Aorta (tissue), 5 donors: ENCODE measurements around the gene HIVEP3. TPM values are rescaled to one million over a fixed set of nuclear protein-coding genes. Genes with fewer than 3 reads are reported as not detected.

Experiments used
- ATAC-seq: fragments of 200-7000 bp; cut with Tn5 transposase; one replicate; pipeline ENCODE4 v1.9.1; 2022; ENCODE audit warnings: moderate library complexity; ENCODE audit not compliant: low FRiP score
- DNase-seq, 2 donors: peaks; one replicate each; pipeline ENCODE4 v3.0.0-alpha.2; 2020
- H3K27ac ChIP-seq, 2 donors: one replicate each; pipeline ENCODE4 v1.5.1; 2013; ENCODE audit warnings: low read length in 2 of 2, mild to moderate bottlenecking in 2 of 2, moderate library complexity in 2 of 2, control low read depth in 1 of 2, inconsistent platforms in 1 of 2, low read depth in 1 of 2
- H3K27me3 ChIP-seq, 2 donors: one replicate each; pipeline ENCODE4 v1.6.1; 2013; ENCODE audit warnings: control low read depth in 1 of 2, low read length in 1 of 2, mild to moderate bottlenecking in 1 of 2, moderate library complexity in 1 of 2; ENCODE audit not compliant: insufficient read depth in 2 of 2, control insufficient read depth in 1 of 2
- H3K36me3 ChIP-seq, 2 donors: one replicate each; pipeline ENCODE4 v1.6.1; 2013; ENCODE audit warnings: control low read depth in 1 of 2, low read length in 1 of 2, mild to moderate bottlenecking in 1 of 2; ENCODE audit not compliant: insufficient read depth in 2 of 2, control insufficient read depth in 1 of 2
- H3K4me1 ChIP-seq, 2 donors: one replicate each; pipeline ENCODE4 v1.6.1; 2013; ENCODE audit warnings: low read length in 2 of 2, control low read depth in 1 of 2, mild to moderate bottlenecking in 1 of 2, moderate library complexity in 1 of 2; ENCODE audit not compliant: insufficient read depth in 2 of 2, control insufficient read depth in 1 of 2
- H3K4me3 ChIP-seq, 2 donors: one replicate each; pipeline ENCODE4 v1.5.1; 2013; ENCODE audit warnings: low read length in 2 of 2, control low read depth in 1 of 2, mild to moderate bottlenecking in 1 of 2
- H3K9me3 ChIP-seq: one replicate; pipeline ENCODE4 v1.6.1; 2013; ENCODE audit warnings: mild to moderate bottlenecking, low read length; ENCODE audit not compliant: control insufficient read depth
- WGBS, 2 donors: extraction: QIAGEN DNeasy Blood & Tissue Kit; methylation state at CpG; one replicate each; pipeline ENCODE4 v1.1.7; 2013; 5-methylcytosine and 5-hydroxymethylcytosine counted together
- intact Hi-C, 2 donors: fragments of 100-400 bp; cut with DNase I; formaldehyde crosslinking; loops; one replicate each; pipeline versions ENCODE4 v1.14.2 to v1.15.0; 2022
- polyA plus RNA-seq, 2 donors: library from polyadenylated mRNA; stranded (reverse); fragments of 200-250 nt; gene quantifications; one replicate each; pipeline ENCODE4 v1.2.3, GENCODE V29; 2013
- total RNA-seq, 2 donors: library from RNA; stranded (reverse); fragmentation: NEBNext Ultra II Directional; extraction: Animal tissue kit (Norgen Biotek cat#: 25700); gene quantifications; one replicate each; pipeline ENCODE4 v1.2.1, GENCODE V29; 2021
- donor health status: healthy with polysubstance abuse.
- donor health status: Bipolar disorder and iron deficiency.
- donor health status: DM: no; HTN: no; CAD: no.
- donor health status: DM: no; HTN: no; CAD: no.
- donor health status: DM: yes; HTN: yes; CAD: no.

Gene HIVEP3
- total and polyA plus RNA-seq, 4 donors = 1.6 to 6.3 (median 4.0) TPM

DNA sequence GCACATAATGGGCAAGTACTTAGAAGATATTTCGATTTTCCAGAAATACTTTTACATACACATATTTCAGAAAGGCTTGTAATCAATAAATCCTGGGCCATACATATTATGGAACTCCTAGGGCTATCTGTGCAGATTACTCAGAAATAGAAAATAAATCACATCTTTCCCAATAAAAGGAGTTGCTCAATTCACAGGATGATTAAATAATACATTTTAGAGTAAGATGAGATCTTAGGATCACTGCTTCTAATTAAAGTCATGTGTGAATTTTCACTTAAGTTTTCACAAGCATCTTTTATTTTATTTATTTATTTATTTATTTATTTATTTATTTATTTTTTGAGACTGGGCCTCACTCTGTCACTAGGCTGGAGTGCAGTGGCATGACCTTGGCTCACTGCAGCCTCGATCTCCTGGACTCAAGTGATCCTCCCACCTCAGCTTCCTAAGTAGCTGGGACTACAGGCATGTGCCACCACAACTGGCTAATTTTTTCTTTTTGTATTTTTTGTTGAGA is 144.2 kb downstream of the HIVEP3 start:
- Histone ChIP-seq H3K9me3 (no peaks in the 10 kb centered on the region), H3K27ac (no peak overlapping the region), H3K4me1 (no peaks in the 10 kb centered on the region), H3K36me3 (no peaks in the 10 kb centered on the region), H3K4me3 (no peak overlapping the region), H3K27me3 (no peaks in the 10 kb centered on the region)
- ATAC-seq (no peak), DNase-seq (no peak)
- intact Hi-C loops = no loop called here
- WGBS, 2 donors = 93 to 94% methylated on average over 2 of the region's 2 CpGs

DNA sequence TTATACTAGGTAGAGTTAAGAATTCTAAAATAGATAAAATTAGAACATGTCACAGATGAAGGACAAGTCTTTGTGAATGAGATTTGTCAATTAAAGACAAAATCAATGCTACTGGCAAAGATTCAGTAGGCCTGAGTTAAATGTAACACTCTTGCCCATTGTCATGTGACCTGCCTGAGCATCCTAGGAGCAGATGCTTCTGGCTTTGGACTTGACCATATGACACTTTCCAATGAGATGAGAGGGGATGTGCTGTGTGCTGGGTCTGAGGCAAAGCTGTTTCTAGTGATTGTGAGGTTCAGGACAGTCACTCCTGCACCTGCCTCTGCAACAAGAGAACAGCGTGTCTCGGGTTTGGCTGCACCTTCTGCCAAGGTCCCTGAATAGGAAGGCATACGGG is 144.9 kb downstream of the HIVEP3 start:
- ATAC-seq (no peak), DNase-seq (no peak)
- no peaks in the 10 kb centered on the region for H3K4me1 ChIP-seq
- no peaks in the 10 kb centered on the region for H3K27me3 ChIP-seq
- no peaks in the 10 kb centered on the region for H3K9me3 ChIP-seq
- no peak overlapping the region for H3K27ac ChIP-seq
- intact Hi-C loops = no loop called here
- WGBS, 2 donors = 68 to 83% methylated on average over 3 of the region's 3 CpGs
- H3K4me3 ChIP-seq = no peak overlapping the region
- H3K36me3 ChIP-seq = no peaks in the 10 kb centered on the region

DNA sequence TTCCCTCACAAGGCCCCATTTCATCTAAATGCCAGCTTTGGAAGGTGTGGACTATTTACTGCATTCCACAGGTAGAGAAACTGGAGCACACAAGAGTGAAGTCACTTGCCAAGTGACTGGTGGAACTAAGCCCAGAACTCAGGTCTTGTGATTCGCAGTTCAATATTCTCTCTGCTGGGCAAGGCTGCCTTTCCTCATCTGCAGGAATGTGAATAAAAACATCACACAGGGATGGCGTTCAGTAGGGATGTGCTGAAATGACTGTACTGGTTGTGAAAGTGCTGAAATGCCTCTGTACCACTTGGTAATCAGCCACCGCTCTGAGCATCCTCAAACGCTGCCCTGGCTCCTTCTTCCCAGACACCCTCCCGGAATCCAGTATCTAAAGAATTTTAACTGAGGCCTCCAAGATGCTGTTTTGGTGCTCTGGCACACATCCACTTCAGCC is 145.6 kb downstream of the HIVEP3 start:
- ATAC-seq = peak; percentile 24
- no peaks in the 10 kb centered on the region for H3K27me3 ChIP-seq
- intact Hi-C loops = no loop called here
- 52 to 61% methylated on average over 5 of the region's 5 CpGs for WGBS, 2 donors
- no peaks in the 10 kb centered on the region for H3K9me3 ChIP-seq
- no peak overlapping the region for H3K27ac ChIP-seq
- no peak for DNase-seq
- no peak overlapping the region for H3K4me3 ChIP-seq
- no peaks in the 10 kb centered on the region for H3K4me1 ChIP-seq
- H3K36me3 ChIP-seq = no peaks in the 10 kb centered on the region

DNA sequence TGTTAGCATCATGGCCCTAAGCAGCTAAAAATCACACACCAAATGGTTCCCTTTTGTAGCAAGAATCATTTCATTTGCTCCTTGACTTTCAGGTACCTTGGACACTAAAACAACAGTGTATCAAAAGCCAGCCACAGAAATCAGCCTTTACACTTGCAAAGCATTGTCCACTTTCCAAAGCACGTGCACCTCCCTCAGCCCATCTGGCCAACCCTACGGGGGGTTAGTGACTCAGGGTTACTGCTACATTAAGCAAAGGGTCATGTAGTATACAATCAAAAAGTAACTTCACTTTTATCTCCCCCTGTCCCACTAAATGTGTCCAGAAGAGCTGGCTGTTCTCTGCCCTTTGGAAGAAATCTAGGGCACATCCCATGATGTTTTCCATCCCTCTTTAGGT is 149.7 kb downstream of the HIVEP3 start:
- no peak for DNase-seq
- no peaks in the 10 kb centered on the region for H3K27me3 ChIP-seq
- no peaks in the 10 kb centered on the region for H3K4me1 ChIP-seq
- H3K36me3 ChIP-seq = no peaks in the 10 kb centered on the region
- no peak overlapping the region for H3K4me3 ChIP-seq
- H3K27ac ChIP-seq = no peak overlapping the region
- WGBS, 2 donors = 93 to 95% methylated on average over 2 of the region's 2 CpGs
- intact Hi-C loops = no loop called here
- H3K9me3 ChIP-seq = no peaks in the 10 kb centered on the region
- no peak for ATAC-seq

DNA sequence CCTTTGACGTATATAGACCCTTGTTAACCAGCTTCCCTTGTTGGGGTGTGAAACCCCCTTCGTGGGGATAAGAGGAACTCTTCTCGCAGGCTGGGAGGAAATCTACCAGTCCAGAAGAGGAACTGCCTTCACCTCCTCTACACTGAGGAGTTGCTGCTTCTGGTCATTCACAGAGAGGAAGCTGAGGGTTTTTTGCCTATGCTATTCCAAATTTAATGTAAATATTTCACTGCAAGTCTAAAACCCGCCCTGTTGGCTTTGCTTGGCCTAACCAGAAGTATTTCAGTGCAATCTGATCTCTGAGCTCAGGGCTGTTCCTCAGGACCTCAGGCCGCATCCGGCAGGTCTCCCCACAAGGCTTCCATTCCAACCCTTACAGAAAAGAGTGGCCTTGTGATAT is 150.1 kb downstream of the HIVEP3 start:
- no peak for DNase-seq
- 62 to 65% methylated on average over 6 of the region's 6 CpGs for WGBS, 2 donors

DNA sequence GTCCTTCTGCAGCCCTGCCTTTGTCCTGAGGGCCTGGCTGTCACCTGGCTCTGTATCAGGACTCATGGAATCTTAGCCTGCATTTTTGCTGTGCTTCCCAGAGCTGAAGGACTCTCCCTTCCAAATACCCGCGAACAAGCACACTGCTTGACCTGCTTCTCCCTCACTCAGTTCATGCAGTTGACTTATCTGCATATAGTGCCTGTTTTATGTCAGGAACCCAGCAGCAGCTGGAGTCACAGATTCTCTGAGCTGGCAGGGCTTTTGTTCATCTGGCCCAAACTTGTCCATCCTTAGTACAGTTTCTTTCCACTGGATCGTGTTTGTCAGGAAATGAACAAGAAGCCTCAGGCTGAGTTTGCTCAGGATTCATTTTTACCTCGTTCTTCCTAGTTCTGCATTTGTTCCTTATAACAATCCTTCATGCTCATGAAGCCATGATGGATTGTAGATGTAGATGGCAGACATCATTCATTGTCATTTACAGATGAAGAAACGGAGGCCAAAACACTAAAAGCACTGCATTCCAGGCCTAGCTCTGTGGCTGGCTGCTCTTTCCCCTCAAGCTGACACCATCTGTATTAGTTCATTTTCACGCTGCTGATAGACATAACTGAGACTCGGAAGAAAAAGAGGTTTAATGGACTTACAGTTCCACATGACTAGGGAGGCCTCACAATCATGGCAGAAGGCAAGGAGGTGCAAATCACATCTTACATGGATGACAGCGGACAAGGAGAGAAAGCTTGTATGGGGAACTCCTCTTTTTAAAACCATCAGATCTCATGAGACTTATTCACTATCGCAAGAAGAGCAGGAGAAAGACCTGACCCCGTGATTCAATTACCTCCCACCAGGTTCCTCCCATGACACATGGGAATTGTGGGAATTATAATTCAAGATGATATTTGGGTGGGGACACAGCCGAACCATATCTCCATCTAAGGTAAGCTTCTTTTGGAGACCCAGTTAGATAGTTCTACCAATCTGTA is 150.9 kb downstream of the HIVEP3 start:
- Histone ChIP-seq H3K27ac (no peak overlapping the region), H3K9me3 (no peaks in the 10 kb centered on the region), H3K27me3 (no peaks in the 10 kb centered on the region), H3K4me3 (no peak overlapping the region), H3K4me1 (no peaks in the 10 kb centered on the region), H3K36me3 (no peaks in the 10 kb centered on the region)
- DNase-seq (no peak), ATAC-seq (no peak)
- WGBS, 2 donors = 67 to 73% methylated on average over 11 of the region's 11 CpGs
- intact Hi-C loops = no loop called here

More for the DNA sequence above, 150.1 kb downstream of the HIVEP3 start:
- no peak overlapping the region for H3K27ac ChIP-seq
- H3K27me3 ChIP-seq = no peaks in the 10 kb centered on the region
- no peak overlapping the region for H3K4me3 ChIP-seq
- H3K36me3 ChIP-seq = no peaks in the 10 kb centered on the region
- no peak for ATAC-seq
- H3K4me1 ChIP-seq = no peaks in the 10 kb centered on the region
- intact Hi-C loops = no loop called here
- no peaks in the 10 kb centered on the region for H3K9me3 ChIP-seq

DNA sequence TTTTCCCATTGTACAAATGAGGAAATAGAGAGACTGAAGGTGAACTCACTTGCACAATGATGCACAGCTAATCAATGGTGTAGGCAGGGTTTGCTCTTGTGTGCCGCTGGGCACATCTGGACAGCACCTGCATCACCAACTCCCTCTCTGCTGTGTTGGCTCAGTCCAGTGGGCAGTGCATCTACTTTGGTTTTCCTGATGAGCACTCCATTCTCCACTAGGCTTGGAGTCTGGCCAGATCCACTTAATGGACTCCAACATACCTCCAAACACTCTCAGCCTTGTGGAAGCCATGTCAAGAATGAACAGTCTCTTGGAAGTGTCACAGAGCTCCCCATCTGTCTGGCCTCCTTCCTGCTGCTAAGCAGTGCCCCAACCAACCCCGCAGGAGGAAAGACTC is 152.2 kb downstream of the HIVEP3 start:
- no peaks in the 10 kb centered on the region for H3K4me1 ChIP-seq
- no peak for ATAC-seq
- H3K9me3 ChIP-seq = peaks cover 1% of the 10 kb centered on the region
- H3K27ac ChIP-seq = no peak overlapping the region
- H3K27me3 ChIP-seq = no peaks in the 10 kb centered on the region
- DNase-seq = no peak
- intact Hi-C loops = no loop called here
- WGBS, 2 donors = 94 to 97% methylated on average over 2 of the region's 2 CpGs
- no peak overlapping the region for H3K4me3 ChIP-seq
- no peaks in the 10 kb centered on the region for H3K36me3 ChIP-seq

DNA sequence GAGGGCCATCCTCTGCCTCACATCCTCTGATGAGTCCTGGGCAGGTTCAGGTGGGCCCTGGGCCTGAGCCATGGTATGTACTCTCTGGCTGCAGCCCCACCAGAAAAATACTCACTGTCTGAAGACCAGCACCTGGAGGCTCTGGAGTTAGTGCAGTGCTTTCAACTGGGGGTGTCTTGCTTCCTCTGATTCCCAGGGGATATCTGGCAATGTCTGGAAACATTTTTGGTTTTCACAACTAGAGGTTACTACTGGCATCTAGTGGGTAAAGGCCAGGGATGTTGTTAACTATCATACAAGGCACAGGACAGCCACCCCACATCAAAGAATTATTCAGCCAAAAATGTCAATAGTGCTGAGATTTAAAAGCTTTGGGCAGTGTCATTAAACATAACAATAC is 152.7 kb downstream of the HIVEP3 start:
- Histone ChIP-seq H3K9me3 (peaks cover 1% of the 10 kb centered on the region), H3K27me3 (no peaks in the 10 kb centered on the region), H3K4me1 (no peaks in the 10 kb centered on the region), H3K4me3 (no peak overlapping the region), H3K27ac (no peak overlapping the region), H3K36me3 (no peaks in the 10 kb centered on the region)
- no peak for ATAC-seq
- no peak for DNase-seq
- intact Hi-C loops = no loop called here

DNA sequence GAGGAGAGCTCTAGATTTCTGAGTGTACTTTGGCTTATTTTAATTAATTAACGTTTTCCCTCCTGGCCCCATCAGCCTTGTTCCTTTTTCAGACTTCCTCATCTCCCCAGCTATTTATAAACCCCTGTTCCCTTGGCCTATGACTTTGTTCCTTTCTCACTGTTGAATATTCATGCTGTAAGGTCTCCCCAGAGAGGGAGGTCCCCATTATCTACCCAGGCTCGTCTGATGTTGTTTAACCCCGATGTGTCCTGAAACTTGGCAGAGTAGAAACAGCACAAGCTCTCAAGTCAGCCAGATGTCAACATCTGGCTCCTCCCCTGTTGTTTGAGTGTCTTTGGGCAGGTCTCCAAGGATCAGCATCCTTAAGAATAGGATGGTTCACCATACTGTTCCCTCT is 153.6 kb downstream of the HIVEP3 start:
- Histone ChIP-seq H3K4me1 (no peaks in the 10 kb centered on the region), H3K27ac (no peak overlapping the region), H3K4me3 (no peak overlapping the region), H3K36me3 (no peaks in the 10 kb centered on the region), H3K9me3 (peaks cover 1% of the 10 kb centered on the region), H3K27me3 (no peaks in the 10 kb centered on the region)
- no peak for DNase-seq
- intact Hi-C loops = no loop called here
- WGBS, 2 donors = 26 to 36% methylated on average over 3 of the region's 3 CpGs
- no peak for ATAC-seq
